DMS53 treated with DMSO at 0.1 percent for 48 hours (cell line): Measurements from ENCODE around the gene SNX22.

Experiments
- DNase-seq: peaks from one replicate; lab custom pipeline; 2025; ENCODE audit not compliant: unreplicated experiment; lab: John Stamatoyannopoulos, UW

The SNX22 gene

GRCh38 chr15:64133623-64134344, 17.7 kb upstream of the SNX22 start:
- no peak for DNase-seq

- no peak for DNase-seq
Observed at GRCh38 chr15:64134345-64134829, 17.1 kb upstream of the SNX22 start.

GRCh38 chr15:64136347-64136746, 15.2 kb upstream of the SNX22 start:
- DNase-seq, result no peak

GRCh38 chr15:64137226-64137833, 14.2 kb upstream of the SNX22 start:
- DNase-seq, result no peak

- no peak for DNase-seq
Observed at GRCh38 chr15:64138331-64138941, 13.1 kb upstream of the SNX22 start.

- DNase-seq, result no peak
Observed at GRCh38 chr15:64141798-64142512, 9.6 kb upstream of the SNX22 start.

GRCh38 chr15:64143276-64143675, 8.3 kb upstream of the SNX22 start:
- DNase-seq, result no peak

GRCh38 chr15:64144192-64144564, 7.4 kb upstream of the SNX22 start:
- DNase-seq, result no peak

GRCh38 chr15:64144565-64145281, 6.8 kb upstream of the SNX22 start:
- no peak for DNase-seq

- DNase-seq, result no peak
Observed at GRCh38 chr15:64146041-64146440, 5.5 kb upstream of the SNX22 start.

- DNase-seq, result no peak
Observed at GRCh38 chr15:64146520-64146884, 5.0 kb upstream of the SNX22 start.

GRCh38 chr15:64146885-64147681, 4.4 kb upstream of the SNX22 start:
- no peak for DNase-seq

- no peak for DNase-seq
Observed at GRCh38 chr15:64148168-64148567, 3.4 kb upstream of the SNX22 start.

- DNase-seq, result no peak
Observed at GRCh38 chr15:64148581-64148980, 3.0 kb upstream of the SNX22 start.

- DNase-seq, result no peak
Observed at GRCh38 chr15:64149424-64149823, 2.1 kb upstream of the SNX22 start.

- DNase-seq, result no peak
Observed at GRCh38 chr15:64149893-64150578, 1.5 kb upstream of the SNX22 start.

GRCh38 chr15:64152507-64153387, 1.2 kb downstream of the SNX22 start:
- DNase-seq, result peak; percentile 27

GRCh38 chr15:64153480-64154367, 2.2 kb downstream of the SNX22 start:
- peak; percentile 80 for DNase-seq
